ENCODE measurements around the gene TMEM98.
"Not testable (repeated sequence)": the region's sequence is repeated elsewhere in the genome, so short reads cannot be mapped to it uniquely, and the experiment has no call there.

The TMEM98 gene

GRCh38 chr17:32976131-32976530, 48.2 kb downstream of the TMEM98 start:
- Histone ChIP-seq H3K9me2 (replicated peaks; ENCODE audit: low read depth, low read length) (no peaks in the 10 kb centered on the region), H3K27me3 (ENCODE audit: insufficient read depth, low read length, poor library complexity, severe bottlenecking) (no peaks in the 10 kb centered on the region), H3K4me3 (ENCODE audit: low read length, poor library complexity, severe bottlenecking) (no peak overlapping the region), H3K9ac (ENCODE audit: low read depth, low read length, poor library complexity, severe bottlenecking) (no peak overlapping the region), H4K20me1 (ENCODE audit: insufficient read depth, low read length, poor library complexity, severe bottlenecking) (no peaks in the 10 kb centered on the region), H3K36me3 (ENCODE audit: insufficient read depth, low read length) (no peaks in the 10 kb centered on the region), H3K4me1 (ENCODE audit: insufficient read depth, low read length, poor library complexity, severe bottlenecking) (no peaks in the 10 kb centered on the region), H3K4me2 (ENCODE audit: low read depth, low read length, poor library complexity, severe bottlenecking) (no peak overlapping the region), H3K9me3 (ENCODE audit: insufficient read depth, low read depth, low read length) (no peaks in the 10 kb centered on the region), H3K79me2 (ENCODE audit: insufficient read depth, low read length) (no peaks in the 10 kb centered on the region), H3F3A (ENCODE audit: low read depth) (no peaks in the 10 kb centered on the region), H2AFZ (ENCODE audit: low read length) (no peak overlapping the region)
- TF ChIP-seq EZH2phosphoT487 (IDR thresholded peaks at IDR 0.05; ENCODE audit: borderline replicate concordance) (no peak), CTCF (conservative IDR thresholded peaks at IDR 0.05; ENCODE audit: low read length) (no peak)

GRCh38 chr17:32976605-32977004, 48.7 kb downstream of the TMEM98 start:
- H3K9ac ChIP-seq (ENCODE audit: low read depth, low read length, poor library complexity, severe bottlenecking) = no peak overlapping the region
- H3K36me3 ChIP-seq (ENCODE audit: insufficient read depth, low read length) = no peaks in the 10 kb centered on the region
- no peaks in the 10 kb centered on the region for H3F3A ChIP-seq (ENCODE audit: low read depth)
- no peaks in the 10 kb centered on the region for H3K4me1 ChIP-seq (ENCODE audit: insufficient read depth, low read length, poor library complexity, severe bottlenecking)
- no peaks in the 10 kb centered on the region for H4K20me1 ChIP-seq (ENCODE audit: insufficient read depth, low read length, poor library complexity, severe bottlenecking)
- TF ChIP-seq CTCF (conservative IDR thresholded peaks at IDR 0.05; ENCODE audit: low read length) (no peak), EZH2phosphoT487 (IDR thresholded peaks at IDR 0.05; ENCODE audit: borderline replicate concordance) (no peak)
- no peaks in the 10 kb centered on the region for H3K9me2 ChIP-seq (replicated peaks; ENCODE audit: low read depth, low read length)
- no peaks in the 10 kb centered on the region for H3K79me2 ChIP-seq (ENCODE audit: insufficient read depth, low read length)
- no peaks in the 10 kb centered on the region for H3K9me3 ChIP-seq (ENCODE audit: insufficient read depth, low read depth, low read length)
- no peak overlapping the region for H3K4me2 ChIP-seq (ENCODE audit: low read depth, low read length, poor library complexity, severe bottlenecking)
- no peaks in the 10 kb centered on the region for H3K27me3 ChIP-seq (ENCODE audit: insufficient read depth, low read length, poor library complexity, severe bottlenecking)
- H3K4me3 ChIP-seq (ENCODE audit: low read length, poor library complexity, severe bottlenecking) = no peak overlapping the region
- H2AFZ ChIP-seq (ENCODE audit: low read length) = no peak overlapping the region

- Histone ChIP-seq H3F3A (ENCODE audit: low read depth) (no peaks in the 10 kb centered on the region), H3K36me3 (ENCODE audit: insufficient read depth, low read length) (no peaks in the 10 kb centered on the region), H3K4me1 (ENCODE audit: insufficient read depth, low read length, poor library complexity, severe bottlenecking) (no peaks in the 10 kb centered on the region), H3K79me2 (ENCODE audit: insufficient read depth, low read length) (no peaks in the 10 kb centered on the region), H3K9me2 (replicated peaks; ENCODE audit: low read depth, low read length) (no peaks in the 10 kb centered on the region), H2AFZ (ENCODE audit: low read length) (no peak overlapping the region), H4K20me1 (ENCODE audit: insufficient read depth, low read length, poor library complexity, severe bottlenecking) (no peaks in the 10 kb centered on the region), H3K27me3 (ENCODE audit: insufficient read depth, low read length, poor library complexity, severe bottlenecking) (no peaks in the 10 kb centered on the region), H3K9ac (ENCODE audit: low read depth, low read length, poor library complexity, severe bottlenecking) (no peak overlapping the region), H3K9me3 (ENCODE audit: insufficient read depth, low read depth, low read length) (no peaks in the 10 kb centered on the region; the same call in 1 of the 2 replicates), H3K4me3 (ENCODE audit: low read length, poor library complexity, severe bottlenecking) (no peak overlapping the region), H3K4me2 (ENCODE audit: low read depth, low read length, poor library complexity, severe bottlenecking) (no peak overlapping the region)
- no peak for TF ChIP-seq EZH2phosphoT487 (IDR thresholded peaks at IDR 0.05; ENCODE audit: borderline replicate concordance)
- TF ChIP-seq CTCF (conservative IDR thresholded peaks at IDR 0.05; ENCODE audit: low read length) = no peak
Measured at GRCh38 chr17:32980230-32980629, 52.3 kb downstream of the TMEM98 start.

GRCh38 chr17:32981611-32982010, 53.7 kb downstream of the TMEM98 start:
- H3K27me3 ChIP-seq (ENCODE audit: insufficient read depth, low read length, poor library complexity, severe bottlenecking); H3K9me3 ChIP-seq (ENCODE audit: insufficient read depth, low read depth, low read length): not testable (repeated sequence)

More at GRCh38 chr17:32981611-32982010, 53.7 kb downstream of the TMEM98 start:
- not testable (repeated sequence) for H3K4me2 ChIP-seq (ENCODE audit: low read depth, low read length, poor library complexity, severe bottlenecking); H3K4me1 ChIP-seq (ENCODE audit: insufficient read depth, low read length, poor library complexity, severe bottlenecking); H3K4me3 ChIP-seq (ENCODE audit: low read length, poor library complexity, severe bottlenecking); H3F3A ChIP-seq (ENCODE audit: low read depth); H3K9ac ChIP-seq (ENCODE audit: low read depth, low read length, poor library complexity, severe bottlenecking); H3K36me3 ChIP-seq (ENCODE audit: insufficient read depth, low read length); H3K79me2 ChIP-seq (ENCODE audit: insufficient read depth, low read length); H4K20me1 ChIP-seq (ENCODE audit: insufficient read depth, low read length, poor library complexity, severe bottlenecking); H2AFZ ChIP-seq (ENCODE audit: low read length); H3K9me2 ChIP-seq (replicated peaks; ENCODE audit: low read depth, low read length)

Data from Loucy (cell line).